RWPE1 (cell line): ENCODE measurements around the gene GPR39.

ENCODE experiments used
- CTCF ChIA-PET: fragments of 350-600 bp; sonication (Branson Sonifier 250); formaldehyde crosslinking; extraction: SDS; loops from one replicate; lab custom pipeline; 2021; lab: Yijun Ruan, JAX
- POLR2A ChIA-PET: fragments of 400-600 bp; formaldehyde crosslinking; extraction: SDS; loops from one replicate; lab custom pipeline; 2020; ENCODE audit warnings: antibody characterized with exemption; ENCODE audit not compliant: low non-redundant PET; lab: Yijun Ruan, JAX
- DNase-seq: peaks from one replicate; pipeline ENCODE4 v3.0.0; 2012; ENCODE audit warnings: low spot score
- H3K27ac ChIP-seq: fragments of 450-650 bp; 2 replicates; pipeline ENCODE4 v1.5.1; 2017
- CTCF ChIP-seq: fragments of 450-650 bp; conservative IDR thresholded peaks from 2 replicates; pipeline ENCODE4 v1.5.1; 2017; ENCODE audit warnings: low read depth, mild to moderate bottlenecking

The GPR39 gene

GRCh38 chr2:132415915-132416722 is 486 bp upstream of the GPR39 start:
- DNase-seq: peak; percentile 96
- ChIA-PET CTCF (interaction anchor here (0.6 to 0.9 kb wide), 4 partner anchors 16 to 140 kb away, joined by 3 read pairs; no protein-coding TSS in a partner anchor), POLR2A (interaction anchor here (0.5 kb wide), 1 partner anchor 443 kb away, joined by 3 read pairs; no protein-coding TSS in a partner anchor)
- no peak for TF ChIP-seq CTCF
- H3K27ac ChIP-seq: peak overlapping the region; percentile 99

GRCh38 chr2:132417430-132418035 is 928 bp downstream of the GPR39 start:
- ChIA-PET CTCF (no interaction called here), POLR2A (no interaction called here)

DNA sequence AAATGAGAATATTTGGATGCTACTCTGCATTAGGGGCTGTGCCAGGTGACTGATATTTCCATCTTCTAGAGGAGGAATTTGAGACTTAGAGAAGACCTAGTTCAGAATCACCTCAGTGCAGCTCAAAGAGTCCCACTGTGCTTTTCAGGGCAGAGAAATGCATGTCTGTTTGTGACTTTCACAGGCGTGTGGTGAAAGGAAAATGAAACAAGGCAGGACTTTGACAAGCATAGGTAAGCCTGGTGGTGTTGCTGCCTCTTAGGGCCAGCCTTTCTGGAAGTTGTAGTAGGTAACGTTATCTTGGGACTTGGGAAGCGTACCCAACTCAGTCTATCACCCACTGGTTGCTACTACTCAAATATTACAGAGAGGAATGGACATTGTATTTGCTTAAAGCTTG is 2.6 kb downstream of the GPR39 start:
- no peak for DNase-seq
- H3K27ac ChIP-seq: no peak overlapping the region
- ChIA-PET POLR2A (no interaction called here), CTCF (no interaction called here)
- TF ChIP-seq CTCF: no peak

More at GRCh38 chr2:132417430-132418035, 928 bp downstream of the GPR39 start:
- TF ChIP-seq CTCF: no peak
- no peak for DNase-seq
- H3K27ac ChIP-seq: peak overlapping the region; percentile 99

DNA sequence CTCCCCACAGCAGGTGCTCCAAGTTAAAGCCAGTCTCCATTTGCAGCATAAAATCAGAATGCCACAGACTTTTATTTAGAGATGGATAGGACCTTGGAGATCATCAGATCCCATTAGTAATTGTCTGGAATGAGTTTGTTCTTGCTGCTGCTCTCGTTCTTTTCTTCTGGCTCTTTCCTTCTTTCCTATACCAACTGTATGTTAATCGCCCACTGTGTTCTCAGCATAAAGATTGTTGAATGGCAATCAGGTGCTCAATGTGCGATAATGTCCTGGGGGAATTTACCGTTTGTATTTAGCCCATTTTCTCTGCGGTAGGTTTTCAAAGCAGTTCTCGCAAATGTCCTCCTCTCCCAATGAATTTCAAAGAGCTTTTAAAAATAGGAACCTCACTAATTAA is 3.3 kb downstream of the GPR39 start:
- H3K27ac ChIP-seq: no peak overlapping the region
- ChIA-PET CTCF (no interaction called here), POLR2A (no interaction called here)
- no peak for DNase-seq
- TF ChIP-seq CTCF: no peak

DNA sequence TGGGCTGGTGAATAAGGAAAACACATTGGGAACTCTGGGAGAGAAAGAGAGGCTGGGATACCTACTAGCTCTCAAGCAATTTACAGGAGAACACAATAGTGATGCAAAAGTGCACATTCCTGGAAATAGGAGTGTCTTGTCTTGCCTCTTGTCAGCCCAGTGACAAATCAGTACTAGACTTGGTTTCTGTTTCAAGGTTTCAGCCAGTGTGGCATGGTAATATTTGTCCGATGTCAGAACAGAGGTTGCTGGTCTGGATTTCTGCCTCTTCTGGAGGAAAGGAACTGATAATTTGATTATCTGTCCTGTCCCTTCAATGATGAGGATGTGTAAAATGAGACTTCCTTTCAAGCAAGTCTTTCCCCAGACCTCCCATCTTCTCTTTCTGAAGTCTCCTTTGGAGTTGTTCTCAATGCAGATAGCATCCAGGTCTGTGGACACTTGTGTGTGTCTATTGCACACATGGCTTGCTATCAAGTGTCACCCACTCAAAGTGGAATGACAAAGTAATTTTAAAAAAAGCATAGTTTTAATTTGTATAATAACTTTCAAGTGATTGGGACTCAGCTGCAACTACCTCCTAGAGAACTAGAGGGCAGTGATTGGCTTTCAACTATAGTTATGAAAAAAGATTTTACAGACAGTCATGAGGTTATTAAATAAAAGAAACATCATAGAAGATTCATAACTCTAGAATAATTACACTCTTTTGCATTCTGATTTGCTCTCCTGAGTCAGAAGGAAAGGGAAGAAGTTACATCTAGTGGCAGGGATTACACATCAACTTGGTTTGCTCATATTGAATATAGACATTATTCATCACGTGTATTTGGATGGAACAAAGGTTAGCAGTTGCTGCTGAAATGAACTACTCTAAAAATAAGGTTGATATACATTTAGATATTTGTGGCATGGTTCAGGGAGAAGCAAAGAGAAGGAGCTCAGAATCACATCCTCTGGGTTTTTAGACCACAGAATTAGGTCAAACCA is 4.5 kb downstream of the GPR39 start:
- no peak overlapping the region for H3K27ac ChIP-seq
- DNase-seq: no peak
- ChIA-PET CTCF (interaction anchor here (0.6 kb wide), 1 partner anchor 633 kb away, joined by 3 read pairs; no protein-coding TSS in a partner anchor), POLR2A (no interaction called here)
- TF ChIP-seq CTCF: no peak

DNA sequence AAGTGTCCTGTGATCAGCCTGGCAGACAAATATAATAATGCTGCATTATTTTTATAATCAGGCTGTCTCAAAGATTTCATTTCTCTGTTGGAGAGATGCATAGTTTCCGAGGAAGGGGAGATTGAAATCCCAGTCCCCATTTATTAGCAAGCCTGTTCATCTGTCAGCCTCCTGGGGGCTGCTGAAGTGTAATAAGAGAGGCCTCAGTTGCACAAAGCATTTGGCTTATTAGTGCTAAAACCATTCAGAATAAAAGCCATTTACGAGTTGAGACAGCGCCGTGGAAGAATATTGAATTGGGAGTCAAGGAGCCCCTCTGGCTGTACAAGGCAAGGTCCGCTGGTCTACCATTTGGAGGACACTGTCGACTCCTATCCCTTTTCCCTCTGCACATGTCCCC is 6.1 kb downstream of the GPR39 start:
- no peak for DNase-seq
- ChIA-PET CTCF (no interaction called here), POLR2A (no interaction called here)
- TF ChIP-seq CTCF: no peak
- no peak overlapping the region for H3K27ac ChIP-seq
